Measurements from ENCODE around the gene DDX6.
"Not testable (repeated sequence)": the region's sequence is repeated elsewhere in the genome, so short reads cannot be mapped to it uniquely, and the experiment has no call there.

DDX6 gene

DNA sequence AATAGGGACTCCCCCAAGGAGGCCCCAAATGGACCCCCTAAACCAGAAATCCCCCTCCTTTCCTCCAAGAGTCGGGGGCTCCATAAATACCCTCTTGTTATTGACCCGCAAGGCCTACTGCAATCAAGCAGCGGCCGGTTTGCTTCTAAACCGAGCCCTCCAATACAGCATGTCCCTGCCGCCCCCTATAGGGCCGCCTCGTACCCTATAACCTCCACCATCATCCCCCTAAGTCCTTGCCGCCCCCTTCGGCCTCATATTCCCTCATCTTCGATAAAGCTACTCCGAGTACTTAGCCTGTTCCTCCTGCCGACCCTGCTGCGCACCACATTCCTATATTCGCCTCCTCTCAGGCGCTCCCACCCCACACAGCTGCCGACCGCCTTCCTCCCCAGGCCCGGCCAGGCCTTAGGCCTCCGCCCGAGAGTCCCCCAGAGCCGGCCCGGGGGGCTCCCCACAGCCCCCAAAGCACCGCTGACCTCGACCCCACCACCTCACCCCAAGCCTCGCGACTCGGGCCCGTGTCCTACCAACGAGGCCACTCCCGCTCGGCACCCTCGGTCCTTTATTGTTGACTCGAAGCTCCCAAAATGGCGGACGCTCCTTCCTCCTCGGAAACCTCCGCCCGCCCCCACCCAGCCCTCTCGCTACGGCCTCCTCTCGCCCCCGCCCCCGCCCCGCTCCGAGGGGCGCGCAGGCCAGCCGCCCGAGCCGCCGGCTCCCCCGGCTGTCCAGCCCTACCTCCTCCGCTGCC is 430 bp downstream of the DDX6 start:
- peak; percentile 89 for DNase-seq

DNA sequence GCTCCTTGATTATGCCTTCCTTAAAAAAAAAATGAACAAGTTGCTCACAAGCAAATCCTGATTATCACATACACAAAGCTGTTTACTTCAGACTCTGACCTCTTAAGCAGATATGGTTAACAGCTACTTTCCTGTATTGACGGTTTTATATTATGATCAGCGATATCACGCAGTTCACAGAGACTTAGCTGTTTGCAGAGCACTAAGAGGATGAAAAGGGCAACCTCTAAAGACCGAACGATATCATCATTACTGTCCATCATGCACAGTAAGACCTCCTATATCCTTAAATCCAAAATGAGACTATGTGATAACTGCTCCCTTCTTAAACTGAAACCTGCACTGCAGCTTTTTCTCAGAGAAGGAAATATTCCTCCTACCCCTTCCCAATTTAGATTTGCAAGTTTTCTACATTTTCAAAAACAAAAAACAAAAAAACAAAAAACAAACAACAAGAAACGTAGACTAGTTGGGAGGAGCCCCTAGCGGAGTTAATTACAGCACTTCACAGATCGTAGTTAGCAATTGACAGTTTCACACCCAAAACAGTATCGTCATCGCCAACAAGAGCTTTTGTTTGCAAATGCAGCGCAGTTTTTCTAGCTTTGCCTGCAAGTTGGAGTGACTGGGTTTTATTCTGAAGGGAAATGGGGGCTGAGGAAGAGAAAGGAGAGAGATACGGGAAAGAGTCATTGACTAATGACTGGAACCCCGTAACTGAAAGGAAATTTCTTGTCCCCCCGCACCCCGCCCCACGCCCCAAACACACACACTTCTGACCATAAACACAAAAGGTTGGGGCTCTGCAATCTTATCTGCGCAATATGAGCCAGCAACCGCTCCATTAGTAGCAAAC is 1.2 kb downstream of the DDX6 start:
- peak; percentile 83 for DNase-seq

DNA sequence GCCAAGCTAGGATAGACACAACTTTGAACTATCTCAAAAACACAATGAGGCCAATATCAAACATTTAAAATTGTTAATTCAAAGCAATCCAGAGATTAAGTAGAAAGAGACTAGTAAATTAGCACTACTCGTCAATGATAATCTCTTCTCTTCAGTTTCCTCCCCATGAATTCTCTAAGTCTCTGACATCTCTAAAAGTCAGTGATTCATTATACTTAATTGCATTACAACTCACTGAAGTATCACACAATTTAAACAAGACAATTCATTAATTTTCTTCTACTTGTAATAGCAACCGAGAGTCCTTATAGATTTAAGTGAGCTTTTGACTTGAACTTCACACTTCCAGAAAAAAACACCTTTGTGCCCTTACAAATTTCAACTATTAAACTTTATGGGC is 4.3 kb downstream of the DDX6 start:
- DNase-seq = no peak

DNA sequence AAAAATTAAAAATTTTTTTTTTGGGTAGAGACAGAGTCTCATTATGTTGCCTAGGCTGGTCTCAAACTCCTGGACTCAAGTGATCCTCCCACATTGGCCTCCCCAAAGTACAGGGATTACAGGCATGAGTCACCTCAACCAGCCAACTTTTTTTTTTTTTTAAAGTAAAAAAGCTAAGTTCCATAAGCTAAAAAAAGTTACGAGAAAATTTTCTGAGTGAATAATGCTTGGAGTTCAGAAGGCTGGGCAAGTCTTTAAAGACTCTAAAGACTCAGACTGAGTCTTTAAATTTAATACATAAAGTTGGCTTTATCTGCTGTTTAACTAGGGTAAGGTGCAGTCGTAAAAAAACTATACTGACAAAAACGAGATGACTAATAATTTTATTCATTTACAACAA is 5.6 kb downstream of the DDX6 start:
- DNase-seq = peak; percentile 23

DNA sequence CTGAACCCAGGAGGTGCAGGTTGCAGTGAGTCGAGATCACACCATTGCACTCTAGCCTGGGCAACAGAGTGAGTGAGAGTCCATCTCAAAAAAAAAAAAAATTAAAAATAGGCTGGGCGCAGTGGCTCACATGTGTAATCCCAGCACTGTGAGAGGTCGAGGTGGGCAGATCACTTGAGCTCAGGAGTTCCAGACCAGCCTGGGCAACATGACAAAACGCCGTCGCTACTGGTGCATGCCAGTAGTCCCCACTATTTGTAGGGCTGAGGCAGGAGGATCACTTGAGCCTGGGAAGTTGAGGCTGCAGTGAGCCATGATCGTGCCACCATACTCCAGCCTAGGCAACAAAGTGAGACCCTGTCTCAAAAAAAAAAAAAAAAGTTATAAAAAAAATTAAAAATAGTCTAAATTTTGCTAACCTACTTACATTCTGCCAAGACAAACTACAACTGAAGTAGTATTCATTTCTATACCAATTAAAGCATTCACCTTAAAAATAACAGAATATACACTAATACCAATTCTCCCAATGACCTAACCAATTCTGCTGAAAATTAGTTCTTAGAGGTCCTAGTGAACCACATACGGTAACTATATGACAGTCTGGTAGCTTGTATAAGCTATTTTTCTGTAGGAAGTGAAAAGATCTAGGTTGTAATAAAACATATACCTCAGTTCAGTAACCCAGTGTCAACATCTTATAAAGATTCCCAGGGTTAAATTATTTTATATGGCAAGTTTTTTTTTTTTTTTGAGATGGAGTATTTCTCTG is 7.1 kb downstream of the DDX6 start:
- no peak for DNase-seq

DNA sequence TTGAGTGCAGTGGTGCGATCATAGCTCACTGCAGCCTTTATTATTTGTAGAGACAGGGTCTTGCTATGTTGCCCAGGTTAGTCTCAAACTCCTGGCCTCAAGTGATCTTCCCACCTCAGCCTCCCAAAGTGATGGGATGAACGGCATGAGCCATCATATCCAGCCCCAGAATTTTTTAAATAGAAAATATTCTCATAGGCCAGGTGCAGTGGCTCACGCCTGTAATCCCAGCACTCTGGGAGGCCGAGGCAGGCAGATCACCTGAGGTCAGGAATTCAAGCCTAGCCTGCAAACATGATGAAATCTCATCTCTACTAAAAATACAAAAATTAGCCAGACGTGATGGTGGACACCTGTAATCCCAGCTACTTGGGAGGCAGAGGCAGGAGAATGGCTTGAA is 7.6 kb downstream of the DDX6 start:
- DNase-seq = not testable (repeated sequence)

DNA sequence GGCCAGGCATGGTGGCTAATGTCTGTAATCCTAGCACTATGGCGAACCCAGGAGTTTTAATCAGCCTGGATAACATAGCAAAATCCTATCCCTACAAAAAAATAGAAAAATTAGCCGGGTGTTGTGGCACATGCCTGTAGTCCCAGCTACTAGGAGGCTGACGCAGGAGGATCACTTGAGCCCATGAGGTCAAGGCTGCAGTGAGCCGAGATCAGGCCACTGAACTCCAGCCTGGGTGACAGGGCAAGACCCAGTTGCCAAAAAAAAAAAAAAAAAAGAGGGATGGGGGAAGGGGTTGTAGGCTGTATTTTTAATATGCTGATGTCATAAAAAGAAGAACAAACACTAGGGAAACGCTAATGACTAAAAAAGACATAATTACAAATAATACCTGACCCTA is 12.1 kb downstream of the DDX6 start:
- no peak for DNase-seq

DNA sequence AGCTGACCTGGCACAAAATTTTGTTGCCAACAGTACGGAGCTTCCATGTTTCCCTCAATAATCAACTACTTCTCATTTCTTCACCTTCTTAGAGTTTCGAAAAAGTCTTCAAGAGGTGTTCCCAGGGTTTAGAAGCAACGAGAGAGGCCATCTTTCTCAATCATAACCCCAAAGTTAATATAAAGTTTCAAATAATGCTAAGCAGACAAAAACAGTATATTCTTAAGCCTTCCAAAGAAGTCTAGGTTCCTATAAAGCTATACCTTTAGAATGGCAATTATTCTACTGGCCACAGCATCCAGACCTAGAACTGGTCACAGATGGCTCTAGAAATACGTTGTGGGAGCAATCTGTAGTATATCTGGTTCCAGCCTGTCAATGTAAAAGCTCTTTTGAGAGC is 16.9 kb downstream of the DDX6 start:
- no peak for DNase-seq

DNA sequence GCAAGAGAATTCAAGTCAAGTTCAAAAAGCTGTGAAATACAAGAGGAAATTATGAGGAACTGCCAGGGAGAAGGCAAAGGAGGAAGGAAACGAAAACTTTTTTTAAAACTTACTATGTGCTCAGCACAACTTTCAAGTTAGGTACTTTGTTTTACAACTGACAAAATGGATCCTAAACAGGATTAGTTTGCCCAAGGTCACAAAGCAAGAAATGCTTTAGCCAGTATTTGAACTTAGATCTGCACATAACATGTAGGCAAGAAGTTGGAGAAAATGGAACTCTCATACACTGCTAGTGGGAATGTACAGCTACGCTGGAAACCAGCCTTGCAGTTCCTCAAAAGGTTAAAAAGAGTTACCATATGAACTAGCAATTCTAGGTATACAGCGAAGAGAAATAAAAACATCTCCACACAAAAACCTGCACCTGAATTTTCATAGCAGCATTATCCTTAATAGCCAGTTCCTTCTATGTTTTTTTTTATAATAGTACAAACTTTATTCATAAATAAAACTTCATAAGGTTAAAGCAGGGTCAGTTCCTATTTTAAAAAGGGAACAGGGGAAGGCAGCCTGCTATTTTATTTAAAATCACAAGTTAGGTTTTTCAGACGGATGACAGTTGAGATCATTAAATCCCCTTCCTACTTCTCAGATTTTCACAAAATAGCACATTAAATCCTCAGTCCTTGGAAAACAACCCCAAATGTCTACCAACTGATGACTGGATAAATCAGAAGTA is 19.2 kb downstream of the DDX6 start:
- DNase-seq = no peak

DNA sequence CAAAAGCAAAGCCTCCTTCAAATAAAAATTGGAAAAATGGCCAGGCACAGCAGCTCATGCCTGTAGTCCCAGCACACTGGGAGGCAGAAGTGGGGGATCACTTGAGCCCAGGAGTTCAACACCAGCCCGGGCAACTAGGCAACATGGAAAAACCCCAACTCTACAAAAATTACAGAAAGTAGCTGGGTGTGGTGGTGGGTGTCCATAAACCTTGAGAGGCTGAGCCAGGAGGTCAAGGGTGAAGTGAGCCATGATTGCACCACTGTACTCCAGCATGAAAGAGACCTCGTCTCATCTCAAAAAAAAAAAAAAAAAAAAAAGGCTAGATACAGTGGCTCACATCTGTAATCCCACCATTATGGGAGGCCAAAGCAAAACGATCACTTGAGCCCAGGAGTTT is 22.3 kb downstream of the DDX6 start:
- no peak for DNase-seq

DNA sequence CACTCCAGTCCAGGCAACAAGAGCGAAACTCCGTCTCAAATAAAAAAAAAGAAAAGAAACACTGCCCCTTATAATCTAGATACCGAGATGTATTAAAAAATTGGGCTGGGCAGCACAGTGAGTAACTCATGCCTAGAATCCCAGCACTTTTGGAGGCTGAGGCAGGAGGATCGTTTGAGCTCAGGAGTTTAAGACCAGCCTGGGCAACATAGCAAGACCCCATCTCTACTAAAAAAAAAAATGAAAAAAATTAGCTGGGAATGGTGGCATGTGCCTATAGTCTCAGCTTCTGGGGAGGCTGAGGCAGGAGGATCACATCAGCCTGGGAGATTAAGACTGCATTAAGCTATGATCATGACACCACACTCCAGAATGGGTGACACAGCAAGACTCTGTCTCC is 24.9 kb downstream of the DDX6 start:
- DNase-seq = no peak

DNA sequence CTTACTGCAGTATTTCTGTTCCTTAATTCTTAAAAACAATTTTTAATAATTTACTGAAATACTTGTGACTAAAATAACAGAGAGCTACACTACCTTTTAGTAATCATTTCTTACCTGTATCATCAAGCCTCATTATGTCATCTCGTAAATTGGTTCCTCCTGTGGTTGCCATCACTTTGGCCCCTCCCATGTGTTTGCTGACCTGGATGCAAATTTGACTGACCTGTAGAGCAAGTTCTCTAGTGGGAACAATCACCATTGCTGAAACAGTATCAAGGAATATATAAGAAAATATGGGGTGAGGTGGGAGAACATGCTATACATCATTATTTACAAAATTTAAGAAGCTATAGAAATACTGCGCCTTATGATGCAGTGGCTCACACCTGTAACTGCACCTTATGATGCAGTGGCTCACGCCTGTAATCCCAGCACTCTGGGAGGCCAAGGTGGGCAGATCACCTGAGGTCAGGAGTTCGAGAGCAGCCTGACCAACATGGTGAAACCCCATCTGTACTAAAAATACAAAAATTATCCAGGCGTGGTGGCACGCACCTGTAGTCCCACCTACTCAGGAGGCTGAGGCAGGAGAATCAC is 25.8 kb downstream of the DDX6 start:
- not testable (repeated sequence) for DNase-seq

DNA sequence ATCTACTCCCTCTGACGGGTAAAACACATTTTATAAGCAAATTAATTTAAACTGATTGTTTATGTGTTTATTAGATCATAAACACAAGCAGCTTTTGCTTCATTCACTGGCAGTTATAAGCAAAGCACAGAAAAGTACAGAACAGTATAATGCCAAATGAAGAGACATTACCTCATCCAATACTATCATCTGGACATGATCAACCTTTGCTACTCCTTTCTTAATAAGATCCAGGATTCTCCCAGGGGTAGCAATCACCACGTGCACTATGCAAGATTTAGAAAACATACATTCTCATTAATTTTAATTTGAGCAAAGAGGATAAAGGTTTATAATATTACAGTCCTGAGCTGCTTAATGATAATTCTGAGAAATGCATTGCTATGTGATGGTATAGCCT is 27.9 kb downstream of the DDX6 start:
- no peak for DNase-seq

DNA sequence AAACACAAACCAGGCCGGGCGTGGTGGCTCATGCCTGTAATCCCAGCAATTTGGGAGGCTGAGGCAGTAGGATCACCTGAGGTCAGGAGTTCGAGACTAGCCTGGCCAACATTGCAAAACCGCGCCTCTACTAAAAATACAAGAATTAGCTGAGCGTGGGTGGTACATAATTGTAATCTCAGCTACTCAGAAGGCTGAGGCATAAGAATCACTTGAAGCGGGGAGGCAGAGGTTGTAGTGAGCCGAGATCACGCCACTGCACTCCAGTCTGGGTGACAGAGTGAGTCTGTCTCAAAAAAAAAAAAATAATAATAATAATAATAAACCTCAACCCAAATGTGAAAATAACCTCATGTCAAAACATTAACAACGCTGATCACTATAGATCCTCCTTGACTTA is 29.0 kb downstream of the DDX6 start:
- not testable (repeated sequence) for DNase-seq

DNA sequence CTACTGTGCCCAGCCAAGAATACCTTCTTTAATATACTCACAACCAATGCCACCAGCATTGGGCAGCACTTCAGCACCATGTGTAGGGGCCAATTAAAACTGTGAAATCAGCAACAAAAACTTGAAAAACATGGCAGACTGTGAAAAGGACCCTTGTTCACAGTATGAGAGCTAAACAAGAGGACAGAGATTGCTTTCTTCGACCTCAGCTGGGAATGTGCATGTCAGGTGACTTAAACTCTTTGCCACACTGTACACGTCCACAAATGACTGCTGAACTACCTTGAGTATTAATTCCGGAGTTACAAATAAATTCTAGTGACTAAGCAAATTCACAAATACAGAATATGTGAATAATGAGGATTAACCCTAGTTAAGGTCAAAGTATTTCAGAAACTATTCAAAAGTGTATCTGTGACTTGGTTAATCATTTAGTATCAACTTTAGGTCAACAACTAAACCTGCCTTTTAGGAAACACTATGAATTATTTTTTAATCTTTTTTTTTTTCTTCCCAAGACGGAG is 33.0 kb downstream of the DDX6 start:
- no peak for DNase-seq

DNA sequence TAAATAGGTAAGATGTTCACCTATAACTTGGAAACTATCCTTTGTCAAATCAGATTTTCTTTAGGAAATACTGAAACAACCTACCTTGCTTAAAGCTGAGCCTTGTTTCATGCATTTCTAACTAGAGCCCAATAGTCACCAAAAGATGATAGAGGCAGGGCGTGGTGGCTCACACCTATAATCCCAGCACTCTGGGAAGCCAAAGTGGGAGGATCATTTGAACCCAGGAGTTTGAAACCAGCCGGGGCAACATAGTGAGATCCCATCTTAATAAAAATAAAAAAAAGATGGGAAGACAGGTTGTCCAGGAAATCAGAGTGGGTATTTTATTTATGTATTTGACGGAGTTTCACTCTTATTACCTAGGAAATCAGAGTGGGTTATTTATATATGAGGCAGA is 38.3 kb downstream of the DDX6 start:
- no peak for DNase-seq

DNA sequence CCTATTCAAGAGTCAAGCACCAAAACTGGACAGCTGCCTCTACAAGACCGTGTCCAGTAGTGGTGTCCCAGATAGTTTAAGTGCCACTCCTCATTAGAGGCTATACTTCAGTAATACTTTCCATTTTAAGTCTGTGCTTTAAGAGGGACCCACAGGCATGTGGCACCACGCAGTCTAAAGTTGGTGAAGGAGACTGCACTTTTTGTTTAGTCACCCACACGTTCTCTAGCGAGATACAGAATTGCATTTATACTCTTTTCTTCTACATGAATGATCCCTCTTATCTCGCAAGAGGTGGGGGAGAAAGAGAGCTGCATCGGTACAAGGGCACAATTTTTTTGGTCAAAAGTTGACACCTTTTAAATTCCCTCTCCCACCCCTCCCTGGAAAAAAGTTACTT is 41.5 kb downstream of the DDX6 start:
- no peak for DNase-seq

DNA sequence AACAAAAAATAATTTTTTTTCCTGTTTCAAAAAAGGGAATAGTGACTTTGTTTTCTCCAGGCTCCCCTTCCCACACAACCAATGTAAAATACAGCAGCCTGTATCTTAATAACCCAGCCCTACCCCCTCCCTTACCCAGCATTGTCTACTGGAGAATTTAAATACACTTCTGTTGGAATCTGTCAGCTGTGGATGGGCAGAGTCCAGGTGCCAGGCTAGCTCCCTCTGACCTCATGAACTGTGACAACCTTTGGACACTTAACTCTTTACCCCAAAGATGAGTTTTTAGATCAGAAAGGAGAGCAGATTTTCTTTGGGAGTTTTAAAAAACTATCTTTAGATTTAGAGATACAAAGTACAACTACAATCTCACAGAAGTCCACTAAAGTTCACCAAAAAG is 42.9 kb downstream of the DDX6 start:
- no peak for DNase-seq

DNA sequence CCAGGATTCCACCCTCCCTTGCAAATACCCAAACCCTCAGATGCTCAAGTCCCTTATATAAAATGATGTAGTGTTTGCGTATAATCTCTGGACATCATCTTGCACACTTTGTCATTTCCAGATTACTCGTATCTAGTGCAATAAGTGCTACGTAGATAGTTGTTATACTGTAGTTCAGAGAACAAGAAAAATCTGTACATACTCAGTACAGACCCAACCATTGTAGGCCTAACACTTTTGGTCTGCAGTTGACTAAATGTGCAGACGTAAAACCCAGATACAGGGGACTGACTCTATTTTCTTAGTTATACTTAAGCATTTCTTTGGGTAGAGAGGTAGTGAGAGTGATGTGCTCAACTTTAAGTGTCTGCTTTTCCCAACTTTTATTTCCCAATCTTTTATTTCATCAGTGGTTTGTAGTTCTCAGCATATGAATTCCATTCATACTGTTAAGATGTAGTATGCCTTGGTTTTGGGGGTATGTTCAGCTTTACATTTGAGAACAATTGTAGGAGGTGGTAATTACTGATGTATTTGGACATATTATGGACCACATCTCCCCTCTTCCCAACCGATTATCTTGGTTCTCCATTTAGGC is 43.9 kb downstream of the DDX6 start:
- DNase-seq = no peak

DNA sequence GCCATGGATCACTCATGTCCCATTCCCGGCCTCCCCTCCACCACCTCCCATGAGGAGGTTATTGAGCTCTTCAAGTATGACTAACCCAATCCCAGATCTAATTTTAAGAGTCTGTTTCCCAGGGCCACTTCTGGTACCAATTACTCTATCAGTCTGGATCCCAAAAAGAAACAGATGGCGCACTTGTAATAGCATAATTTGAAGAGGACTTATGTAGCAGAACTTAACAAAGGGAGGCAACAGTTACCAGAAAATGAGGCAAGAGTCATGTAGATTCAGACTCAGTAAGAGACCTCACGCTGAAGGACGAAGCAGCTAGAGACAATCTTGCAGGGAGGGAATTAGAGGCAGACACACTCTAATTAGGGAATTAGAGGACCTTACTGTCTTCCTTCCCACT is 46.9 kb downstream of the DDX6 start:
- no peak for DNase-seq

DNA sequence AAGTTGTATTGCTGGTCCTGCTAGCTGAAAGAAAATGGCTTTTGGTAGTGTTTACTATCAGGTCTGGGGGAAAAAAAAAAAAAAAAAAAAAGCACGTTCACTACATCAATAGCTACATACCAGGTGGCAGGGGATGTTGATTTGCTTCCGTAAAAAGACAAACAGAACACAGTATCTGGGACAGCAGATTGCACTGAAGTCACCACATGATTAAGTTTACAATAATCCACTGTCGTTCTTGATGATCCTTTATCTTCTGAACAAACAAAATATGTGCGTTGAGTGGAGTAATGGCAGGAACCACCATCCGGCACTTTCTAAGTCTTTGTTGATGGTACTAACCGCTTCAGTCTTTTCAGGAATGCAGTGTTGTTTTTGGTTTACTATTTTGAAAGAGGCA is 48.7 kb downstream of the DDX6 start:
- no peak for DNase-seq

DNA sequence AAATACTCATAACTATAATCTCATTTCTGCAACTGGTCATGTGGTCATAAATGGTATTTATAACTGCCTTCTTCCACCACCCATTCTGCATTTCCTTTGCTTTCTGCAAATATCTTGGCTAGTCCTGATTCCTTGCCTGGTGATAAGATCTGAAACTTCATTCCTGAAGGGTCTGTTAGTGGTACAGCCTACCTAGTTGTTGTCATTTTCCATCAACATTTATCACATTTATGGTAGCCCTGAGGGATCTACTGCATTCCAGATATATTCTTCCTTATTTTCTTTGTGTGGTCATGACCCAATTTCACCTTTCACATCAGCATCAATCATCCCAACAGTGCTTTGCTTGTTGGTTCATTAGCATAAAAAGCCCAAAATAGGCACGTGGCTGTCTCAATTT is 50.1 kb downstream of the DDX6 start:
- DNase-seq = no peak

Measured in OCI-M1 (cell line).